CD4-positive, alpha-beta T cell treated with Interleukin-2 at 100 ng/mL for 4 hours (primary cell): ENCODE measurements around the gene TLCD1.

Experiments used
- DNase-seq: peaks from one replicate; pipeline ENCODE4 v3.0.0-alpha.2; 2020; ENCODE audit warnings: low spot score

Gene TLCD1

GRCh38 chr17:28686296-28686695 lies 39.7 kb downstream of the TLCD1 start:
- no peak for DNase-seq

- DNase-seq: no peak
Observed at GRCh38 chr17:28685366-28685765, 40.7 kb downstream of the TLCD1 start.

- DNase-seq: no peak
Observed at GRCh38 chr17:28684963-28685362, 41.1 kb downstream of the TLCD1 start.

- DNase-seq: no peak
Observed at GRCh38 chr17:28682655-28683054, 43.4 kb downstream of the TLCD1 start.

GRCh38 chr17:28675980-28676379 lies 50.1 kb downstream of the TLCD1 start:
- no peak for DNase-seq

- DNase-seq: no peak
Observed at GRCh38 chr17:28675490-28675889, 50.5 kb downstream of the TLCD1 start.
